Urinary bladder (tissue), 4 donors: ENCODE measurements around the gene ERC2. TPM values are rescaled to one million over a fixed set of nuclear protein-coding genes. Genes with fewer than 3 reads are reported as not detected.
"Not testable (repeated sequence)": the region's sequence is repeated elsewhere in the genome, so short reads cannot be mapped to it uniquely, and the experiment has no call there.

Source experiments
- DNase-seq: peaks from one replicate; pipeline ENCODE4 v3.0.0-alpha.2; 2015; ENCODE audit errors: extremely low spot score
- H3K27ac ChIP-seq: one replicate; pipeline ENCODE4 v1.5.1; 2013; ENCODE audit warnings: low read depth, mild to moderate bottlenecking, moderate library complexity
- H3K36me3 ChIP-seq: one replicate; pipeline ENCODE4 v1.6.1; 2013; ENCODE audit warnings: mild to moderate bottlenecking, moderate library complexity; ENCODE audit not compliant: insufficient read depth
- H3K4me1 ChIP-seq: one replicate; pipeline ENCODE4 v1.6.1; 2013; ENCODE audit warnings: mild to moderate bottlenecking, moderate library complexity; ENCODE audit not compliant: insufficient read depth
- H3K4me3 ChIP-seq: one replicate; pipeline ENCODE4 v1.5.1; 2013; ENCODE audit warnings: low read depth, low read length
- WGBS: extraction: QIAGEN DNeasy Blood & Tissue Kit; methylation state at CpG from one replicate; pipeline ENCODE4 v1.1.7; 2013; 5-methylcytosine and 5-hydroxymethylcytosine counted together
- polyA plus RNA-seq: library from polyadenylated mRNA; stranded (reverse); fragments of 200-250 nt; gene quantifications from one replicate; pipeline ENCODE4 v1.2.3, GENCODE V29; 2013
- total RNA-seq: library from RNA; depleted of rRNA; stranded (reverse); fragments of >200 nt; gene quantifications from one replicate; pipeline ENCODE4 v1.2.3, GENCODE V29; 2014
- donor health status: healthy with polysubstance abuse.
- donor health status: healthy.

The ERC2 gene
- total and polyA plus RNA-seq, 2 donors = 0.49 to 3.0 TPM

DNA sequence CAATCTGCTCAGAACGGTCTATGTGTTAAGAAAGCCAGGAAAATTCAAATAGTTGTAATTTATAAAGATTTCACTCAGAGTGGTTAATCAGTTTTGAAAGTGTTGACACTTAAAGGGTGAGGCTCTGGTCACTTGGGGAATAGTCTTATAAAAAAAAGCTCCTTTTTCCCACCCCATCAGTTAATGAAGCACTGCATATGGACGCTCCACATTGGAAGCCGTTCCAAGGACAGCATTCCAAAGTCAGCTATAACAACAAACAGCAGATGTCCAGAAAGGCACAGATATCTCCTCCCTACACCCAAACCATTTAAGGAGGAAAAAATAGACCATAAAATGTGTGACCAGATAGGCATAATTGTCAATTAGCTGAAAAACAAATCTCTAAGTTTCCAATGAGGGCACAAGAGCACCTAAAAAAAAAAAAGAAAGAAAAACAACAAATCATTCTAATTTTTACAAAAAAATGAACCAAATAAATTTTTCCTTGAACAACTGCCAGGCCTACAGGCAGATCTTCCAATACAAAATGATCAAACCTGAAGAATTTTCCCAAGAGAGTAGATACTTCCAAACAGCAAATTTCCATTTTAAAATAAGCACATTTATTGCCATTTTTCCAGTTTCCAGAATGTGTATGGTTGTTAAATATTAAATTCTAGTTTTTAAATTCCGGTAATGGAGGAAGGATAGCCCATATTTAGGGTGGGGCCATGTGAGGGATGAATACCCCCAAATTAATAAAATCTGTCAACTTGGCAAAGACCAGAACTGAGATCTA is 198.3 kb downstream of the ERC2 start:
- no peaks in the 10 kb centered on the region for H3K36me3 ChIP-seq
- no peak overlapping the region for H3K27ac ChIP-seq
- 51% methylated on average over 4 of the region's 4 CpGs for WGBS
- DNase-seq = peak; percentile 46
- no peak overlapping the region for H3K4me3 ChIP-seq
- no peaks in the 10 kb centered on the region for H3K4me1 ChIP-seq

- Histone ChIP-seq H3K27ac (no peak overlapping the region), H3K4me1 (no peaks in the 10 kb centered on the region), H3K36me3 (no peaks in the 10 kb centered on the region), H3K4me3 (no peak overlapping the region)
- no peak for DNase-seq
- 87% methylated on average over 4 of the region's 4 CpGs for WGBS
Measured at GRCh38 chr3:56268616-56269383, 199.5 kb downstream of the ERC2 start.

- not testable (repeated sequence) for H3K4me1 ChIP-seq, DNase-seq, H3K27ac ChIP-seq, H3K4me3 ChIP-seq, H3K36me3 ChIP-seq
- WGBS = 49% methylated on average over 2 of the region's 2 CpGs
Measured at GRCh38 chr3:56261852-56262251, 206.4 kb downstream of the ERC2 start.

GRCh38 chr3:56260262-56260661 is 208.0 kb downstream of the ERC2 start:
- Histone ChIP-seq H3K27ac (no peak overlapping the region), H3K36me3 (no peaks in the 10 kb centered on the region), H3K4me1 (no peaks in the 10 kb centered on the region), H3K4me3 (no peak overlapping the region)
- DNase-seq = no peak
- 93% methylated on average over 5 of the region's 5 CpGs for WGBS

GRCh38 chr3:56257826-56258225 is 210.4 kb downstream of the ERC2 start:
- 66% methylated on average over 2 of the region's 2 CpGs for WGBS

DNA sequence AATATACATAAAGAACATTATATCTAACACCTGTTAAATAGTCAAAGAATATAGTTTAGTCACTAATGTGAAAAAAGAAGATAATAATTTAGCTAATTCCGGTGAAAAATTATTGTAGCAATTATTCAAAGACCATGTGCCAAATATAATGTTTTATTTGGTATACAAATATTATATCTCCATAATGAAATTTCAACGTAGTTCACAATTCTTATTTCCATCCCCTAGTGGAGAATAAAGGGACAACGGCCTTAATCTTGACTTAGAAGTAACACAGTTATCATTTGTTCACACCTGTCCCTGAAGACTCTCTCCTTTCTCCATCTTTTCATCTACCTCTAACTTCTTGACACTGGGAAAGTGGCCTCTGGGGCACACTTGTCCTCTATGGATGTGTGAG is 213.4 kb downstream of the ERC2 start:
- Histone ChIP-seq H3K27ac (no peak overlapping the region), H3K4me1 (no peaks in the 10 kb centered on the region), H3K36me3 (no peaks in the 10 kb centered on the region), H3K4me3 (no peak overlapping the region)
- no peak for DNase-seq
- 88% methylated on average over 3 of the region's 3 CpGs for WGBS

More at GRCh38 chr3:56257826-56258225, 210.4 kb downstream of the ERC2 start:
- Histone ChIP-seq H3K36me3 (no peaks in the 10 kb centered on the region), H3K4me1 (no peaks in the 10 kb centered on the region), H3K27ac (no peak overlapping the region), H3K4me3 (no peak overlapping the region)
- DNase-seq = no peak

GRCh38 chr3:56253941-56254665 is 214.2 kb downstream of the ERC2 start:
- no peak for DNase-seq
- H3K4me3 ChIP-seq = no peak overlapping the region
- no peaks in the 10 kb centered on the region for H3K36me3 ChIP-seq
- 53% methylated on average over 7 of the region's 7 CpGs for WGBS
- H3K27ac ChIP-seq = no peak overlapping the region
- no peaks in the 10 kb centered on the region for H3K4me1 ChIP-seq

DNA sequence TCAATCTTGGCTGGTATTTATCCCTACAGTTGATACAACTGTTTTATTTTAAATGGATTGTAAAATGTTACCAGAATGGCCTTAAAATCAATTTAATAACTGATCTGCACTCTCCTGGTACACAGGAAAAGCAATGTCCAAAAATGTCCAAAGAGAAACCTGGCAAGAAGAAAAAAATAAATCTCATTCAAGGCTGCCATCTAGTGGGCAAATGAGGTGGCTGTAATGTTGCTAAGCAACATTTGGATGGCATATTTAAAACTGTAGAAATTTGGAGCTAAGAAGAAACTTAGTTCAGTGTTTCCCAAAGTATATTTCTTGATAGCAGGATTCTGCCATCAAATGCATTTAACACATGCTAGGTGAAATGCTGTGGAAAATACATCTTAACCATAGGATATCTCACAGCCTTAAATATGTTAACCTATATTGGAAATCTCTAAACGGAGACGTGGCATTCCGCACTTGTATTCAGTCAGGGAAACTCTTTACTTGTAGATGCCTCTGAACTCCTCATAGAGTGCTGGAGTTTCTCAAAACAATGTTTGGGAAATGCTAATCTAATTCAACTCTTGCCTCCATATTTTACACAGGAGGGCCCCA is 216.8 kb downstream of the ERC2 start:
- no peak for DNase-seq
- H3K4me1 ChIP-seq = no peaks in the 10 kb centered on the region
- H3K4me3 ChIP-seq = no peak overlapping the region
- no peaks in the 10 kb centered on the region for H3K36me3 ChIP-seq
- H3K27ac ChIP-seq = no peak overlapping the region
- WGBS = 86% methylated on average over 3 of the region's 3 CpGs

- no peak for DNase-seq
- Histone ChIP-seq H3K4me1 (no peaks in the 10 kb centered on the region), H3K36me3 (no peaks in the 10 kb centered on the region), H3K27ac (no peak overlapping the region), H3K4me3 (no peak overlapping the region)
- WGBS = 86% methylated on average over 4 of the region's 4 CpGs
Measured at GRCh38 chr3:56248021-56248420, 220.2 kb downstream of the ERC2 start.

GRCh38 chr3:56238299-56238698 is 230.0 kb downstream of the ERC2 start:
- no peak overlapping the region for H3K27ac ChIP-seq
- no peak for DNase-seq
- no peak overlapping the region for H3K4me3 ChIP-seq
- H3K4me1 ChIP-seq = no peaks in the 10 kb centered on the region
- H3K36me3 ChIP-seq = no peaks in the 10 kb centered on the region
- WGBS = 85% methylated on average over 2 of the region's 2 CpGs

- WGBS = 89% methylated on average over 3 of the region's 3 CpGs
- no peaks in the 10 kb centered on the region for H3K36me3 ChIP-seq
- no peak overlapping the region for H3K27ac ChIP-seq
- DNase-seq = no peak
- H3K4me1 ChIP-seq = no peaks in the 10 kb centered on the region
- H3K4me3 ChIP-seq = no peak overlapping the region
Measured at GRCh38 chr3:56233742-56234141, 234.5 kb downstream of the ERC2 start.

- no peak overlapping the region for H3K27ac ChIP-seq
- no peaks in the 10 kb centered on the region for H3K36me3 ChIP-seq
- no peak for DNase-seq
- H3K4me1 ChIP-seq = no peaks in the 10 kb centered on the region
- H3K4me3 ChIP-seq = no peak overlapping the region
- 72% methylated on average over 1 of the region's 1 CpG for WGBS
Measured at GRCh38 chr3:56229311-56229710, 239.0 kb downstream of the ERC2 start.

GRCh38 chr3:56222866-56223265 is 245.4 kb downstream of the ERC2 start:
- WGBS = 68% methylated on average over 2 of the region's 2 CpGs
- Histone ChIP-seq H3K4me1 (no peaks in the 10 kb centered on the region), H3K36me3 (no peaks in the 10 kb centered on the region), H3K4me3 (no peak overlapping the region), H3K27ac (no peak overlapping the region)
- DNase-seq = no peak
